ENCODE data around the gene GALNT18.

The GALNT18 gene

DNA sequence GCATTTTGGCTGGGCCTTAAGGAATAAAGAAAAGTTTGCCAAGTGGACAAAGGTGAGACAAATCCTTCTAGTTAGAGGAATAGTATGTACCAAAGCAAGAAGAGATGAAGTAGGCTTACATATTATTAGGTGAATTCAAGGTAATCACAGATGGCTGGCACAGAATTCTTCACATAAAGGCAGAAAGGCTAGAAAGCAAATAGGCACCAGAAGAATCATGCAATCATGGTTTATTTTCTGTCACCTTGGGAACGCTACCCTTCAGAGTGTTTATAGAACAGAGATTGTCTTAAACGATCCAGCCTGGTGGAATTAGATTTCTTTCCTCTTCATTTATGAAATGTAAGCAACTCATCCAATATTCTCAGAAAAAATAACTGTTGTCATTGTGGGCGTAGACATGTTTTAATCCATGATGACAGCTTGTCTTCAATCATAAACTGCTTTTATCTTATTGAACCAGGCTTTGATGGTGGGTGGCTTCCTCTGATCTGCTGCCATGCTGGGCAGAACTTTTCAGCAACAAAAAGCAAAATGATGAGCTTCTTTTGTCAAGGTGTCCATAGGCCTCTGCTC, 219.8 kb downstream of the GALNT18 start:
- DNase-seq, result no peak

DNA sequence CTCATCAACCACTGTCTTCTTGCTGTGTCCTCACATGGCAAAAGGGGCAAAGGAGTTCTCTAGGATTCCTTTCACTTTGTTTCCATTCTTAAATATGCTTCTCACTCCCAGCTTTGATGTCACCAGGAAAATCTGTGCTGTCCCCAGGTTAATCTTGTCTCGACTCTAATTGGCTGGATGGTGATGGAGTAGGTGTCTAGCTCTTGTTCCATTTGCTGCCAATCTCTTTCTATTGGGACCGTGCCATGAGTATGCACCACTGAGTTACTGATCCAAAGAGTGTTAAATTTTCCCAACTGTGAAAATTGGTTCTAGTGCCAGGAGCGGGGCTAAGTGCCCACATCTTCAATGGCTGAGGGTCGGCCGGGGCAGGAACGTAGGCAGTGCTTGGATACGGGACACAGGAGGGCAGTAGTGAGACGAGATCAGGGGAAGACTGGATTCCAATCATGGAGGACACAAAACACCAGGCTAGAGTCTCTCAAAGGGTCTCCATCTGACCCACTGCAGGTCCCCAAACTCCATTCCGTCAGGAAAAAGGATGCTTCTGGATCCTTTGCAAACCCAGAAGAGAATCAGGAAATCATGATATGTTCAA, 221.1 kb downstream of the GALNT18 start:
- DNase-seq, result peak in 1 of 2 experiments; percentile 3

DNA sequence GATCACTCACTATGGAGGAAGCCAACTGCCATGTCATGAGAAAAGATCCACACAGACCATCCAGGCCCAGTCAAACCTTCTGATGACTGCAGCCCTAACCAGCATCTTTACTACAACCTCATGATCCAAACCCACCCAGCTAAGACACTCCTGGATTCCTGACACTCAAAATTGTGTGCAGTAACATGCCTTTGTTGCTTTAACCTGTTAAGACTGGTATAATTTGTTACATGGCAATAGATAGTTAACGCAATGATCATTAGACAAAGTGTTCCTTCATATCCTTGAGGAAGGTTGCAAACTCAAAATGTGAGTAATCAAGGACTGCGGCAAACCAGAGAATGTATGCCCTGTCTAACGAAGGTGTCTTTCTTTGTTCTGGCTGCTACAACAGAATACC, 221.7 kb downstream of the GALNT18 start:
- DNase-seq, result no peak

DNA sequence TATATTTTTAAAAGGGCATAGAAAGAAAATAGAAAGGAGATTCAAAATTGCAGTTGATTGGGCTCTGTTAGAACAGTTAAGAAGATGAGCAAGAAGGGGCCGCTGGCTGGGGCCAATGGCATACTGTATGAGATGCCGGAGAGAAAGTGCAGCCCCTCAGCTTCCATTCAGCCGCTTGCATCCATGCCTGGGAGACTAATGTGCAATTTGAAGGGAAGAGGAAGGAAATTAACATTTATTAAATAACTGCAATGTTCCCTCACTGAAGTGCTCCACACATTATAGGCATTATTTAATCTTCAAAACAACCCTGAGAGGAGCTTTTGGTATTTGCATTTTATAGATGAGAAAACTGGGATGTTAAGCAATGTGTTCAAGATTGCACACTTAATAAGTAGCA, 224.0 kb downstream of the GALNT18 start:
- DNase-seq, result no peak

DNA sequence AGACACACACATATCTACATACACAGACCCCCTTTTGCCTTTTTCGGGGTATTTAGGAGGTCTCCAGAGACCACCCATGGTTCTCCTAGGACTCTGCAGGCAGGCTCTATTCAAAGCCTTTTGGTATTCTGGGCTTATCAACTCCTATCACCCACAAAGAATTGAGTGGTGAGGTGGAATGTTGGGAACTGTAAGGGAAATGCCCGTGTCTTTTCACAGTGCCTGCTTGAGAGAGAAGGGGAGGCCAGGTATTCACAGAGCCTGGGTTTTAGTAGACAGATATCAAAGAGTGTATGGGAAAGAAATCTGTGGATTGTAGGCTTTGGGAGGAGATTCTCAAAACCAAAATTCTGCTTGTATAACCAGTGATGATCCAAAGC, 224.8 kb downstream of the GALNT18 start:
- DNase-seq, result no peak

DNA sequence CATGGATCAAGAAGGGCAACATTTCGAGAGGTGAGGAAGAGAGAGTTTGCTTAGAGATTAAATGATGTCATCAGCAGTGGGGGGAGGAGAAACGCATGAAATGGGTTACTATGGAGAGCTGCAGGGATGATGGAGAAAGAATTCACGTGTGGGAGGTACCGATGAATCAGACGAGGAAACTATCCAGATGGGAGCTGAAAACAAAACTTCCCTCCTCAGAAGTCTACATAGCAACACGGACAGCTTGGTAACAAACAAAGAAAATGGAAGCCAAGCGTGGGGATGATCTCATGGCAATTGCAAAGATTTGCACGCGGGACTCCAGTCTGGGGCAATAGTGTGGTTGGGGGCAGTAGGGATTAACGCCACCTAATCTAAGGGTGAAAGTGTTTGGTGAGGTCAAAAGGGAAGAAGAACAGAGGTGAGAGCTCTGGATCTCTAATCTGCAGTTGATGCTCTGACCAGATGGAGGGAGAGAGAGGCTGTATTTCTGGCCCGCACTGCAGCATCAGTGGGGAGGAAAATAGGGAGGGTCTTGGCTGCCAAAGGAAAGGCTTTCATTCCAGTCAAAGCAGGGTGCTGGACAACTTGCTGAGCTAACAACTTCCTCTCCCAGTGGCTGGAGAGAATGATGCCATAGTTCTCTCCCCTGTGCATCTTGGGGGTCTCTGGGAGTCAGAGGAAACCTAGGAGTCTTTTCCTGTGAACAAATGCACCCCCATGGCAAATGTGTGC, 225.3 kb downstream of the GALNT18 start:
- no peak for DNase-seq

DNA sequence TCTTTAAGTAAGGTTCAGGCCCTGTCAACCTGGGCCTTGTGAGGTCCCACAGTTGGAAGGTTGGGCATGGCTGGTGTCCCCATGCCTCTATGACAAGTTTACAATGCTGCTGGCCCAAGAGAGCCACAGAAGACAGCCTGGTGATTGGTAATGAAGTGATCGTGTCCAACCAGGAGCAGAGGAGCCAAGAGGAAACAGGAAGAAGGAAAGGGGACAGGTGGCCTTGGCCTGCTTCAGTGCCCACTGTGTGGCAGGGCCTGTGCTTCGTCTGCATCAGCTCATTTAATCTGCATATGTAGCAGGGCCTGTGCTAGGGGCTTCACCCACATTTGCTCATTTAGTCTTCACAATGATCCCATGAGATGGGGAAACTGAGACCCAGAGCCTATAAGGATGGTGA, 226.7 kb downstream of the GALNT18 start:
- no peak for DNase-seq

DNA sequence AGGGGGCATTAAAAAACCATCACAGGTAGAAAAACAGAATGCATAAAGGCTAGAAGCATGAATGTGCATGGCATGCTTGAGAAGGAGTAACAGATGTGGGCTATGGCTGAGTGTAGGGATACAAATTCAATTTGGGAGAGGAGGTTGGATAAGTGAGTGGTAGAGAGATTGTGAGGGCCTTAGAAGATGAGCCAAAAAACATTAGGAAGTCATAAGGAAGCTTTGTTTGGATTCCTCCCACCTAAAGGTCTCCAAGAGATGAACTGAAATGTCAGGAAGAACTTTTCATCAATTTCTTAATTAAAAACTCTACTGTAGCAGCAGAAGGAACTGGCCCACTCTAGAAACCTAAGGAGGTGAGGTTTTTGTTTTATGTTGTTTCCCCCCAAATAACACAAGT, 227.6 kb downstream of the GALNT18 start:
- no peak for DNase-seq

DNA sequence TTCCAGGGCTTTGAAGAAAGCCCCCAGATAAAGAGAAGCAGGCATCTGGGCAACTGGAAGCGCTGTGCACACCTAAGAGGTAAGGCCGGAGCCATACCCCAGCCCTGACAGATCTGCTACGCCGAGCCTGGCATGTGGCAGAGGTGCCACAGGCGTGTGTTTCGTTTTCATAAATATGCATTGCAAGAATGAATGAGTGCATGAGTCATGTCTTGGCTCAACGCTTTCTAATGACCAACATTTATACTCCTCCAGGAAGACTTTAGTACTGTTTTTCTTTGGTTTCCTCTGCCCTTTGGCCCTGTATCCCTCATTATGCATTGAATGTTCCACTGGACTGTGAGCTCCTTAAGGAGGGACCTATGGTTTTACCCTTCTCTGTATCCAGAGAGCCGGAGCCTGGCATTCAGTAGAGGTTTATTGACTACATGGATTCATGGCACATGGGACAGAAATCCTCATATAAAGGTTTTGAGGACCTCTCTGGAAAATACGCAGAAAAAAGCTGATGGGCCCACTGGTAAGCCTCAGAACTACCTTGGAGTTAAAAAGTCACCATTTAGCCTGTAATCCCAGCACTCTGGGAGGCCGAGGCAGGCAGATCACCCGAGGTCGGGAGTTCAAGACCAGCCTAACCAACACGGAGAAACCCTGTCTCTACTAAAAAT, 229.9 kb downstream of the GALNT18 start:
- DNase-seq, result no peak

DNA sequence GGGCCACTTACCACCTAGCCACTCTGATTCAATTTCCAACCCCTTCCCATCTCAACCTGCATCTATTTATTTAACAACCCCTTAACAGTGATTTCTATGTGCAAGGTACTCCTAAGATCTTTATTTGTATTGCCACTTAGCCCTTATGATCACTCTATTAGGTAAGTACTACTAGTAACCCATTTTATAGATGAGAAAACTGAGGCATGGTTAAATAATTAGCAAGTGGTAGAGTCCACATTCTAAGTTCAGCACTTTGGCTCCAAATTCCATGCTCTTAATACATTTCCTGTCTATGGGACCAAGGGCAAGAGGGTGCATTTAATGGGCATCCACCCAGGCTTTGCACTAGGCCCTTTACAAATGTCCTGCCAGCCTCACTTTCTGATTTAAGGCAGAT, 230.6 kb downstream of the GALNT18 start:
- DNase-seq, result no peak

DNA sequence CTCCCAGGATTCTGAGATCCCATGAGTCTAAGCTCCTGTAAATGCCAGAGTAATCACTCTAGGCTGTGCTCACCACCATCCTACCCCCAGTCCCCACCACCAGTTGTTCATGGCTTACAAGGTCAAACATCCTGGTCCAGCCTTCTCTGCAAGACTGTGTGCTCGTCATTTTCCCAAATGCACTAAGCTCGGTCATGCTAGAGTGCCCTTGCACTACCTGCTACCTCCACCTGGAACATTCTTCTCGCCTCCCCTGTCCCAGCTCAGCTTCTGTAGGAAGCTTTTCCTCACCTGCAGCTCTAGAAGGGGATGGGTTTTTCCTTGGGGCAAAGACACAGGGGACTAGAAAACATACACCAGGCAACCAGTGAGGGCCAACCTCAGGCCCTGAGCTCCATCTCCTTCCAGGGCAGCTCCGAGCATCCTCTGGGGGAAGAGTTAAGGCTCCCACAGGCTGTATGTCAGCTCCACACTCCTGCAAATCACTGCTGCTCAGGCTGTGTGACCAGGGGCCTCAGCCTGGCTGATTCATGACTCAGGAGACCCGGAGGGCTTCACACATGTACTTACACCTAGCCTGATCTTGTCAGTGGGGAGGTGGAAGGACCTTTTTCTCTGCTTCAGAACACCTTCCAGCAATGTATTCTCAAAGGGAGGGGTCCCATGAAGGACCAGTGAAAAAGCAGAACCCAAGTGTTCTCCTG, 231.6 kb downstream of the GALNT18 start:
- DNase-seq, result no peak

DNA sequence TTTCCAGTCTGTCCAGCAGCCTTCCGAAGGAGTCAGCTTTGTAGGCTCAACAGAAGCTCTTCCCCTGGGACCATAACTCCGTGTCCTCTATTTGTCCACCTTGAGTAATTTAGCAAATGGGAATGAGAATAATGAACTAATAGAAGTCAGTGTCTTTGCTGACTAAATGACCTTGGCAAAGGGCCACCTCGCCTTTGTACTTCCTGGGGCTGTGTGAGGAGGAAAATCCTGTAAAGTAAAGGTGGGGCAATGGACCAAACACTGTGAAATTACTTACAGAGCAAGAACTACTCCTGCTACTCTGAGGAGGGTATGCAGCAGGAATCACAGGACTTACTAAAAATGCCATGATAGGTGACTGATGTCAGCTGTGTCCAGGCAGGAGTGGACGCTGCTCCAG, 232.6 kb downstream of the GALNT18 start:
- no peak for DNase-seq

DNA sequence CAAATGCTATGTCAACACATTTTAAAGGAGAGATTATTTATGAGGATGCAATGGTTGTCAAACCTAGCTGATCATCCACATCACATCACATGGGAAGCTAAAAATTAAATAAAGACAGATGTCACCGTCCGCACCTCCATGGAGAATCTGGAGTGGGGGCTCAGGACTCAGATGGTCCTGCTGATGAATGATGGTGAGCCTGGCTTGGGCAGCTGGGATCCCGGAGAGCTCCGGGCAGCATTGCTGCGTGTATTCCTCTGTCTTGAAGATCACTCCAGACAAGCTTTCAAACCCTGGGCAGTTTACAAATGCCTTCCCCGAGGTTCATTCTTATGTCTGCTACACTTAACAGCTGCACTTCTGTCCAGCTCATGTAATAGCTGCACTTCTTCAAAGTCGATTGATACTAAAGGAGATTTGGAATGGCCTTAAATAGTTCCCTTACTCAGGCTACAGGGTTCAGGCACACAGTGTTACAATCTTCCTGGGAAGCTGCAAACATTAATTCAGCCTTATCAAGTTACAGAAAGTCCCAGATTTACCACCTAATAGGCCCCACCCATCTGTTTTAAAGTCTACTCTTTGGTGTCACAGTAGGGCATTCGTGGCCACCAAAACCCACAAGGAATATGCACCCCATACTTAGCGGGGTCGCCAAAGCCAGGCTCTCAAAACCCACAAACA, 234.0 kb downstream of the GALNT18 start:
- DNase-seq, result no peak

DNA sequence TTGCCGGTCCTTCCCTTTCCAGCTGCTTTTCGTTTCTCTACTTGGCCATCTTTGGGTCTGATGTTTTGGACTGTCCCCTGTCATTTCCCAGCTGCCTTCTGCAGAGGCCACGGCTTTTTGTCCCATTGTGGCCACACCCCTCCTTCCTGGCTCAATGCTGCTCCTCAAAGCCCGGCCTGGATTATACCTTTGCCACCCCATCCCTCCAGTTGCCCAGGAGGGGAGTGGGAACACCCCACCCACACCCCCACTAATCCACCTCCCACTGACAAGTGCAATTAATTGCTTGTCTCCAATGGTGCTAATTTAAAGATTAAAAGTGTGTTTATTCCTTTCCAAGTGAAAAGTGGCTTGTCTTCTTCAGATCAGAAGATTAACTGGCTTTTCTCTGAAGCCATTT, 234.6 kb downstream of the GALNT18 start:
- DNase-seq, result no peak

DNA sequence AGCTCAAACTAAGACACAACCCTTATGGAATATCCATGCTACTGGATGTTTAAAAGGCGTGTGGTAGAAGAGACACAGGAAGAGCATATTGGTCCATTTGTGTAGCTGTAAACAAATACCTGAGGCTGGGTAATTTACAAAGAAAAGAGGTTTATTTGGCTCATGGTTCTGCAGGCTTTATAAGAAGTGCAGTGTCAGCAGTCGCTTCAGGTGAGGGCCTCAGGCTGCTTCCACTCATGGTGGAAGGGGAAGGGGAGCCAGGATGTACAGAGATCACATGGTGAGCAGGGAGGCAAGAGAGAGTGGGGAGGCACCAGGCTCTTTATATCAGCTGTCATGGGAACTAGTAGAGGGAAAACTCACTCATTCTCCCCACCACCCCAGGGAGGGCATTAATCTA, 237.0 kb downstream of the GALNT18 start:
- DNase-seq, result no peak

DNA sequence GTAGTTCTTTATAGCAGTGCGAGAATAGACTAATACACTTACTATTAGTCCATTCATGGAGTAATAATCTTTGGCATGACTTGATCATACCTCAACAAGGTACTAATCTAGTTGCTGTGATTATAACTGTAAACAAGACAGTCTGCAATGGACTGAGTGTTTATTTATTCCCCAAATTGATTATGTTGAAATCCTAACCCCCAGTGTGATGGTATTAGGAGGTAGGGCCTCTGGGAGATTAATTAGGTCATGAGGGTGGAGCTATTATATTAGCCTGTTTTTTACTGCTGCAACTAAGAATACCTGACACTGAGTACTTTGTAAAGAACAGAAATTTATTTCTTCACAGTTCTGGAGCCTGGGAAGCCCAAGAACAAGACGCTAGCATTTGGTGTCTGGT, 237.8 kb downstream of the GALNT18 start:
- no peak for DNase-seq

DNA sequence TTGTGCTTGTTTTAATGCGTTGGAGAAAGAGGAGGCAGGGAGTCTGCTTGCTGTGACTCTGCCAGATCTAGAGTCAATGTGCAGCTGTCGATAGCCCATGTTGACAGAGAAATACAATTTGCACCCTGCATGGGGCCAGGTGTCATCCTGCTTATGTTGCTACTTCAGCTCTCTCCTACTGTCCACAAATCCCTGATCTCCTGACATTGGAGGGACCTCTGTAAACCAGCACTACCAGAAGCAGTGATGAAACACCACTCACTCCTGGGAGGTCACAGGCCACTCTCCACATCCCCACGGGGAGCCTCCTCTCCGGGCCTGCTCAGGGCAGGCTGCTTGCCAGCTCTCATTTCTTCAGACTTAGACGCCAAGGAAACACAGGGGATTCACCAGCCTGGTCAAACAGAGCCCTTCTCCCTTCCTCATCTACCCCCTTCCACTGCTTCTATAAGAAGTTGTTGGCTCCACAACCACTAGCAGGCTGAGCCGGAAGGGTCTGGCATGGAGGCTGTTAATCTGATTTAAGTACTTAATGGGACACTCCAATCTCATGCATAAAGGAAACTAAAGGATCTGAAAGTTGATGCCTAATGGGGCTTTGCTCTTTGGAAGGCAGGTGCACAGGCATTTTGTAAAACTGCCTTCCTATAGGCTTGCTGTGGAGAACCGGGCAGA, 238.8 kb downstream of the GALNT18 start:
- no peak for DNase-seq

DNA sequence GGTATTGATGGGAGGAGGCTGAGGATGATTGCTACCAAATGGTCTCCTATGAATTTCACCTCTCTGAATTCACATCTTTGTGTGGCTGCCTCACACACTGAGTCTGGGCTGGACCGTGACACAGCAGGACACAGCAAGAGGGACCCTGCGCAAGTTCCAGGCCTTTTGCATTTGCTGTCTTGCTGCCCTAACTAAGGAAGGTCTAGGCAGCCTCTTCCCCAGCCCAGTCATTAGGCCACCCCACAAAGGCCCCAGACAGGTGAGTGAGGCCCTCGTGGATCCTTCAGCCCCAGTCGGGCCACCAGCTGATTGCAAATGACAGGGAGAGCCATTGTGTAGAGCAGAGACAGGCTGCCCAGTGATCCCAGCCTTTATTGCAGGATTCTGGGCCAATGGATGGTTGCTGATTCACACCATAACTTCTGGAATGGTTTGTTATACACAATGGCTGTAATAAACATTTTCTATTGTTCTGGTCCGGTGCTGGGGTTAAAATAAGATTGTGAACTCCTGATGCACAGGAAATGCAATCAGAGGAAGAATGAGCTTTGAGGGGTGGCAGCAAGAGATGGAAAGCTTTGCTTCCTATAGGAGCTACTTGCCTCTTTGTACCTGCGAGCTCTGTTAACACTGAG, 240.2 kb downstream of the GALNT18 start:
- no peak for DNase-seq

DNA sequence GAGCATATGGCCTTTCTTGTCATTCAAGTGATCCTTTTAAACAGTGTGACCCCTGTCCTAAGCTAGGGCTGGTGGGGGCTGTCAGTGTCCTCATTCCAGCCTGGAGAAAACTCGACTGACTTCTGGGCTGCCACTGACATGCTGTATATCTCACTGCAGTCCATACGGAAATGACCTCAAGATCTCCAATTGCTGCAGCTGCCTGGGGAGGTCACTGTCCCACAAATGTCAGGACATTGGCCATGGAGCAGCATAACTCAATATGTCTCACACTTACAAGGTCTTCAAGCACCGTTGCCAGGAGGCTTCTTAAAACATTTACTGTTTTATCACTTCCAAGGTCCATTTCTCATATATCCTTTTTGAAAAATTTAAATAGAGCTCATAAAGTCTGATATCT, 240.9 kb downstream of the GALNT18 start:
- no peak for DNase-seq

DNA sequence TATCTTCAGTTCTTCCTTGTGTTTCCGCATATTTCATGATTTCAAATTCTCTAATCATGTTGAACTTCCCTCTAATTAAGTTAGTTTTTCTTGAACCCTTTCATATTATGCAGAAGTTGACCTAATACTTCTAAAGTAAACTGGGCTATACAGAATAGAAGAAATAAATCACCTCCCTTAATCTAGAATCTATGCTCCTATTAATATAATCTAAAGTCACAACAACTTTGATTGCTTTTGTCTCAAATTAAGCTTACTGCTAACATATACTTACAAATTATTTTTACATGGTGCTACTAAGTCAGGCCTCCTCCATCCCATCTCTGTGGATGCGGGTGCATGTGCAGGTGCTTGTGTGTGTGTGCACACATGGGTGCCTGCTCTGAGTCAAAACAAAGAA, 241.5 kb downstream of the GALNT18 start:
- DNase-seq, result no peak

DNA sequence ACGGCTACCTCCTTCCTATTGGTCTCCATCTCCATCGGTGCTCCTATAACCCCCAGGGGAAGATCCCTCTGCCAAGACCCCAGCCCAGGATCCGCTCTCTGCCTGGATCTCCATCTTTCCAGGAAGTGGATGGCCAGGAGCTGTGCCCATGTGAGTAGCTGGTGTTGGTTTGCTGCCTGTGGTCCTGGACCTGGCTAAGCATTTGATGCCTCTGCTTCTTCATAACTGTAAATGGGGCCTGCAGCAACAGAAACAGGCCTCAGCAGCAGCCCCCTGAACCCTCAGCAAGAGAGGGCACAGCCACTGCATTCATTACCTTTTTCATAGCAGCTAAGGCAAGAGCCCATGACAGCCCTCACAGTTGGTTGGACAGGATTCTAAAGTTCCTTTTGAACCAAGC, 242.1 kb downstream of the GALNT18 start:
- no peak for DNase-seq
